GM18907 (cell line): ENCODE measurements around the gene ADGRG6.

Source experiments
- ATAC-seq: cut with Tn5 transposase; IDR thresholded peaks from one replicate; pipeline ENCODE4 v1.9.1; 2021; ENCODE audit warnings: mild to moderate bottlenecking, moderate library complexity; ENCODE audit not compliant: unreplicated experiment

The ADGRG6 gene

DNA sequence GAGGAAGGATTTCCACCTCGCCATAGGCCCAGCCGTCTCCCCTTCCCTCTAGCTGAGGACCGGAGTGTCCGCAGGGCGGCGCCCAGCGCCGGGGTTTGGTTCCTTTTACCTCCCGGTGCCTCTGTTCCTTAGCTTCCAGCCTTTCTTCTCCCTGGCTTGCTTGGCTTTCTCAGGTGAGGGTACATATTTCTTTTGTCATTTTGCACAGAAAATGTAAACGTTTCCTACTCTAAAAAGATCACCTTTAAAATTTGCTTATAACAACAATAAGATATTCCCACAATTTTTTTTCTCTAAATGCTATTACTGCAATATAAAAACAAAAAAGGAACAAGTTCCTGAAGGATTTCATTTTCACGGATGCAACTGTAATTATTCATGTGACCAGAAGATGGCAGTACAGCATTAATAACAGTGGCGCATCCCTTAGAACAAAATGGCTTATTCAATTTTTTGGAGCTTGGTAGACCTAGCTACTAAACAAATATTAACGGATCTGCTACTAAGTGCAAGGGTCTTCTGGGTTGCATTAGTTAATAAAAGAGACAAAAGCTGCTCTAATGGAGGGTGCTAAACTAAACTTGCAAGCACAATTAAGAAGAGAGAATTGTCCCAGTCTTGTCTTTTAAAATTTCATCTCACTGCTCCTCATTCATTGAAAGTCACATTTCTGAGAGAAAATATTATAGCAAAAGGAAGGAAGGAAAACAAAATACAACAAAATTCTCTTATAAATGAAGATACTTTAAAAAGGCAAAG, 172.9 kb downstream of the ADGRG6 start:
- ATAC-seq = no peak

DNA sequence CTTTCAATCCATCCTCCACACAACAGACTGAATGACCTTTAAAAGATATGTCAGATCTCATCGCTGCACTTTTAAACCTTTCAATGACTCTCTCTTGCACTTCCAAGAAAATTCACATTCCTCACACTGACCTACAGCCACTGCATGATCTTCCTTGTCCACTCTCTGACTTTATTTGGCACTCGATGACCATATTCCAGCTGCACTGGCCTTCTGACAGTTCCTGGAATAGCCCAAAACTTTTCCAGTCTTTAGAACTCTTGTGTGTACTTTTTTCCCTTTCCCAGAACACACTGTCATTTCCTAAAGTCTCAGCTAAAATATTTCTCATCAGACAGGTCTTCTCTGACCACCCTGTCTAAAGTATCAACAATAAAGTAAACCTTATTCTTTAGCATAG, 174.6 kb downstream of the ADGRG6 start:
- no peak for ATAC-seq

DNA sequence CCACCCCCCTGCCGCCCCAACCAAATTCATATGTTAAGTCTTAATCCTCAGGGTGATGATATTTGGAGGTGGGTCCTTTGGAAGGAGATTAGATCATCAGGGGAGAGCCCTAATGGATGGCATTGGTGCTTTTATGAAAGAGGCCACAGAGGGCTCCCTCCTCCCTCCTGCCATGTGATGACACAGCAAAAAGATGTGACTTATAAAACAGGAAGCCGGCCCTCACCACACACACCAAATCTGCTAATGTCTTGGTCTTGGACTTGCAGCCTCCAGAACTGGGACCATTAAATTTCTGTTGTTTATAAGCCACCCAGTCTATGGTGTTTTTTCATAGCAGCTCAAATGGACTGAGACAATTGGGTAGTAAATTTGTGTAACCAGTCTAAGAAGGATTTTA, 176.3 kb downstream of the ADGRG6 start:
- ATAC-seq = no peak

DNA sequence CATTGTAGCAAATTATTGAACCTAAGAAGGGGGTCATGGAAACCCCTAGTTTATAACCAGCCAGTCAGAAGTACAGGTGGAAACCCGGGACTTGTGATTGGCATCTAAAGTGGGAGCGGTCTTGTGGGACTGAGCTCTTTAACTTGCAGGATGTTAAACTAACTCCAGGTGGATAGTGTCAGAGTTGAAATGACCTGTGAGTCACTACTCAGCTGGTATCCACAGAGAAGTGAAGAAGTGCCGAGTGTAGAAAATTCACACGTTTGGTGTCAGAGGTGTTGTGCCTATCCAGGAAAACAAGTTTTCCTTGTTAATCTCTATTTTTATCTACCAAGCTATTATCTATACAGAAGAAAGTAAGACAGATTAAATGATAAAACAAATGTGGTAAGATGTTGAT, 179.7 kb downstream of the ADGRG6 start:
- no peak for ATAC-seq

DNA sequence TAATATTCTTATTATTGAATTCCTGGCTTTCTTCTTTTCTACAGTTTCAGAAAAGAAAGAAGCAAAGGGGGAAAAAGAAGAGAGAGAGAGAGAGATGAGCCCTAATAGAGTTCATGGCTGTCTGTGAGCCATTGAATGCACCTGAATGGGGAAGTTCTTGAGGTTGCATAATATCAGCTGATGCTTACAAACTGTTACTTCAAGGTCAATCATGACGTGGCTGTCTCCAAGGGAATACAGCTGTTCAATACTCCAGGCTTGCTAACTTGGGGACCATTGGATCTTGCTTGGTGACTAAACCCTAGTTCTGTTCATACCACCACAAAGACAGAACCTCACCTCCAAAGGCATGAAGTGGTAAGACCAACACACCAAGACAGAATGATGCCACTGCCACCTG, 180.4 kb downstream of the ADGRG6 start:
- no peak for ATAC-seq

DNA sequence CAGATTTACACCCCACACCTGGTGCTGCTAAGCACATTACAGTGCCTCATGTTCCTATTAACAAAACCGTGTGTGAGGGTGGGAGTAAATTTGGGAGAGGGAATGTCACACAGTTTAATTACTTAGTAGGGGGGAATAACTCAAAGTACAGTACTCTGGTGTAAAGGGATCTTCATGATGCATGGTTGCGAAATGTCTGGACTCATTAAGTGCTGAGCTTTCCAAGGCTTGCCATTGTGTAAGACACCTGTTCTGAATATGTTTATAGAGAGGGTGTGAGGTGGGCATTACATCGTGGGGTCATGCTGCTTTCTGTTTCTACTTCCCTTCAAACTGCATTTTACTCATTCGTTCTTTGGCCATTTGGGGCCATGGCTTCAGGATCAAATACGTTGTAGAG, 181.2 kb downstream of the ADGRG6 start:
- no peak for ATAC-seq

DNA sequence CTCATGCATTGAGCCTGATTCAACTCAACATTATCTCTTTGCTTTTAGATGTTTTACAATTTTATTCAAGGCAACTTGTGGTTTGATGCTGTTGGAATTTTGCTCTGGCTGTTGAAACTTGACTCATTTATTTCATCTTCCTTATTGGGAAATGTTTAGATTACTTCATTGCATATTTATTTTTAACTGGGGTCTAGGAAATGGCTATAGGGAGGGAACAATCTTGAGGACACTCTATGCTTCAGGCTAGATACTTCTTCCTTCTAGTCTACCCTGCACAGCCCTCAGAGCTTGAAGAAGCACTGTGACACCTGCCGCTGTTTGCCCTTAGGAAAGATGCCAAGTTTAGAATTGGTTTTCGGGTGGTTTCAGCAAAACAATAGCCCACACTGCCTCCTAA, 183.4 kb downstream of the ADGRG6 start:
- no peak for ATAC-seq

DNA sequence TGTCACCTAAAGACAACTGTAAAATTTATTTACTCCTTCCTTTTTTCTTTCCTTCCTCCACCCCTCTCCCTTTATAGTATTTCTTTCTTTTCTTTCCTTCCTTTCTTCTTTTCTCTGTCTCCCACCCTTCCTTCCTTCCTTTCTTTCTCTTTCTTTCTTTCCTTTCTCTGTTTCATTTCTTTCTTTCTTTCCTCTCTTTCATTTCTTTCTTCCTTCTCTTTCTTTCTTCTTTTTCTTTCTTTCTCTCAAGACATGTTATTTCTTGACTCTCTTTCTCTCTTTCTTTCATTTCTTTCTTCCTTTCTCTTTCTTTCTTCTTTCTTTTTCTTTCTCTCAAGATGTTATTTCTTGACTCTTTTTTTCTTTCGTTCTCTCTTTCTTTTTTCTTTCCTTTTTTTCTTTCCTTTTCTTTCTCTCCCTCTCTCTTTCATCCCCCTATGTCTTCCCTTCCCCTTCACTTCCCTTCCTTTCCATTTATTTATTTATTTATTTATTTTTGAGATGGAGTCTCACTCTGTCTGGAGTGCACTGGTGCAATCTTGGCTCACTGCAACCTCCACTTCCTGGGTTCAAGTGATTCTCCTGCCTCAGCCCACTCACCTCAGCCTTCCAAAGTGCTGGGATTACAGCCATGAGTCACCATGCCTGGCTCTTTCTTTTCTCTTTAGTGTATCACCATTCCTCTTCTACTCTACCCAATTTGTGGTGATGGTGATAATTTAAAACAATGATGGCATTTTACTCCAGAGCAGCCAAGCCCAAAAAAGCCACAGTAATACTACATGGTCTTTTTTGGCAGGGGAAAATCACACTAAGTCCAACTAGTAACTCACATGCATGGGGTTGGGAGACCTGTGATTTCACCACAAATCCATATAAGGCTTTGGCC, 188.2 kb downstream of the ADGRG6 start:
- ATAC-seq = no peak
